Right ventricle myocardium superior (tissue), 1 donor: ENCODE measurements around the gene KRT39. TPM values are rescaled to one million over a fixed set of nuclear protein-coding genes. Genes with fewer than 3 reads are reported as not detected.
"Not testable (repeated sequence)": the region's sequence is repeated elsewhere in the genome, so short reads cannot be mapped to it uniquely, and the experiment has no call there.

Experiments
- ATAC-seq: fragments of 200-7000 bp; cut with Tn5 transposase; one replicate; pipeline ENCODE4 v1.9.1; 2020; ENCODE audit warnings: mild to moderate bottlenecking; ENCODE audit not compliant: poor library complexity
- DNase-seq: peaks from one replicate; pipeline ENCODE4 v3.0.0-alpha.2; 2020
- intact Hi-C: fragments of 100-400 bp; cut with DNase I; formaldehyde crosslinking; loops from one replicate; pipeline ENCODE4 v1.11.2; 2022
- long read RNA-seq: library from polyadenylated mRNA; unstranded; transcript quantifications from one replicate; pipeline ENCODE4 v2.0.0, GENCODE V29; 2021
- total RNA-seq: library from RNA; stranded (reverse); fragmentation: NEBNext Ultra II Directional; extraction: Animal tissue kit (Norgen Biotek cat#: 25700); gene quantifications from one replicate; pipeline ENCODE4 v1.2.1, GENCODE V29; 2021
- donor health status: DM: no; HTN: yes; CAD: no; lungs with severe emphysema.

The KRT39 gene
- not detected for total RNA-seq
- long read RNA-seq, result 0 reads

DNA sequence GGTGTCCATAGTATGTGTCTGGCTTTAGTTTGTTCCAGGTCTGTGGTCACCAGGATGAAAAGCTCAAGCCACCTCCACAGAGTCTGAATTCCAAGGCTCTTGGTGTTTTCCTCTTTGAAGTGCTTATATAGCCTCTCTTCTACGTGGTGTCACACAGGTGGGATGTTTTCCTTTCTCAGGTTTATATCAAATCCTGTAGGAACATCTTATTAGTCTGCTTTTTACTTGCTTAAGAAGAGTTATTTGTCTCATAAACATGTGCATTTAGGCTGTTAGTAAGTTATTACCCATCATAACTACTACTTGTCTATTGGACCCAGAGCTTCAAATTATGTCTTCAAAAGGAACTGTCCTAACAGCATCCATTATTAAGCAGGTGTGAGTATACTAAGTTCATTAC, at the start of gene KRT39:
Gene KRT39, minus strand, starts transcription at position 101 of the 400 bp plus-strand sequence. Its CDS starts 92 bp downstream, at position 9.
- intact Hi-C loops, result no loop called here
- no peak for DNase-seq
- ATAC-seq, result no peak

GRCh38 chr17:41015454-41015853, 48.7 kb upstream of the KRT39 start:
- intact Hi-C loops, result no loop called here
- no peak for DNase-seq
- no peak for ATAC-seq

- intact Hi-C loops, result no loop called here
- ATAC-seq (peak; percentile 48), DNase-seq (no peak)
Measured at GRCh38 chr17:41013606-41014005, 46.9 kb upstream of the KRT39 start.

GRCh38 chr17:41013181-41013580, 46.4 kb upstream of the KRT39 start:
- ATAC-seq (no peak), DNase-seq (no peak)
- intact Hi-C loops, result no loop called here

GRCh38 chr17:41012326-41013120, 45.8 kb upstream of the KRT39 start:
- intact Hi-C loops, result no loop called here
- no peak for ATAC-seq
- no peak for DNase-seq

GRCh38 chr17:41010441-41010840, 43.7 kb upstream of the KRT39 start:
- DNase-seq, result no peak
- intact Hi-C loops, result no loop called here
- ATAC-seq, result no peak

DNA sequence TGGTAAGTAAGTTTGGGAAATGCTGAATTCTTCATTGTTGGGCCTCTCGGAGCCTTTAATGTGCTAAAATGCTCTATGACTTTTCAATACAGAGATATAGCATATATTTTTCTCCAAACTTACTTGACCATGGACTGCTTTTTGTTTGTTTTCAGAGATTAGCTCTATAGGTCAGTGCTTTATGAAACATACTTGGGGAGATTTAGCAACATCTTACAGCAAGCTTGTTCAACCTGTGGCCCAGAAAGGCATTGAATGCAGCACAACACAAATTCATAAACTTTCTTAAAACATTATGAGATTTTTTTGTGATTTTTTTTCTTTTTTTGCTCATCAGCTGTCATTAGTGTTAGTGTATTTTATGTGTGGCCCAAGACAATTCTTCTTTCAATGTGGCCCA, 43.2 kb upstream of the KRT39 start:
- no peak for DNase-seq
- no peak for ATAC-seq
- intact Hi-C loops, result no loop called here

DNA sequence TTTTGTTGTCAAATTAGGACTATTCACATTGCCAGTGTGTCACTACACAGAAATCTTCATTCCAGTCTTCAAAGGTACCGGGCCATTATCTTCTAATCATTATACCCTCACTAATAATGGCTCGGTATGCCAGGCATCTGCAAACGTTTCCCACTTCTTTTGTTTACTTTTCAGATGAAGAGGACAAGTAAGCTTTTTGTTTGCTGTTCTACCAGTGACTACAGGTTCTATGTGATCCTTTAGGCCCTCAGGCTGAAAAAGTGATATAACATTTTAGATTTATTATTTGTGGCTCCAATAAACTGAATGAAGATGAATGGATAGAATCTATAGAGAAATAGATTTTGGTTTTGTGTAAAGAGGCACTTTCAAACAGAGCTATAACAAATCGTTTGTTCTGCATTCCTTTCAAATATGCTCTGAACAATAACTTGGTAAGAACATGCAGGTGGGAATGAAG, 42.6 kb upstream of the KRT39 start:
- DNase-seq (no peak), ATAC-seq (no peak)
- intact Hi-C loops, result no loop called here

GRCh38 chr17:41008811-41009210, 42.1 kb upstream of the KRT39 start, which contains the start of gene KRTAP3-1:
Gene KRTAP3-1, minus strand, starts transcription at chr17:41009128. Its CDS starts 54 bp downstream, at chr17:41009074.
- DNase-seq, result no peak
- no peak for ATAC-seq
- intact Hi-C loops, result no loop called here

- no peak for ATAC-seq
- no peak for DNase-seq
- intact Hi-C loops, result no loop called here
Measured at GRCh38 chr17:41004397-41004796, 37.6 kb upstream of the KRT39 start.

GRCh38 chr17:41003926-41004325, 37.2 kb upstream of the KRT39 start:
- intact Hi-C loops, result no loop called here
- ATAC-seq, result no peak
- DNase-seq, result no peak

- ATAC-seq (no peak), DNase-seq (no peak)
- intact Hi-C loops, result no loop called here
Measured at GRCh38 chr17:41002814-41003213, 36.1 kb upstream of the KRT39 start.

GRCh38 chr17:41001795-41002194, 35.0 kb upstream of the KRT39 start:
- intact Hi-C loops, result no loop called here
- DNase-seq, result no peak
- no peak for ATAC-seq

GRCh38 chr17:40999563-40999962, 32.8 kb upstream of the KRT39 start, which contains the start of gene KRTAP3-2:
Gene KRTAP3-2, minus strand, starts transcription at chr17:40999906. Its CDS starts 53 bp downstream, at chr17:40999853.
- DNase-seq, ATAC-seq, intact Hi-C loops: not testable (repeated sequence)

GRCh38 chr17:40997361-40997760, 30.6 kb upstream of the KRT39 start:
- intact Hi-C loops, result no loop called here
- ATAC-seq, result no peak
- no peak for DNase-seq

DNA sequence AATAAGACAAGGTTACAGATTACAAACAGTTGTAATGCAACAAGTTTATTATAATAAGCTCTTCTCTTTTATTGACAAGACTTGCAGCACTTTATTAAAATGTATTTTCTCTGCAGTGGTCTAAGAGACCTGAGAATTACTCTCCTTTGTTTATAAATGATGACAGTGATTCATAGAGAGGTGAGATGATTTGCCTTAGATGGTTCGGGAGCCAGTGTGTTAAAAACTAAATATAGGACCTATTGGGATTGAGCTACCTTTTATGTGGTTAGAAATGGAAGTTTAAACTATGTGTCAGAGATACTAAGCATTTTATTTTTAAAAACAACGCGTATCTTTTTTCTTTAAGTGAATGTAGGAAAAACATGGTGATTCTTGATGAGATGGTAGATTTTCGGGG, 30.1 kb upstream of the KRT39 start:
- DNase-seq (no peak), ATAC-seq (no peak)
- intact Hi-C loops, result no loop called here

DNA sequence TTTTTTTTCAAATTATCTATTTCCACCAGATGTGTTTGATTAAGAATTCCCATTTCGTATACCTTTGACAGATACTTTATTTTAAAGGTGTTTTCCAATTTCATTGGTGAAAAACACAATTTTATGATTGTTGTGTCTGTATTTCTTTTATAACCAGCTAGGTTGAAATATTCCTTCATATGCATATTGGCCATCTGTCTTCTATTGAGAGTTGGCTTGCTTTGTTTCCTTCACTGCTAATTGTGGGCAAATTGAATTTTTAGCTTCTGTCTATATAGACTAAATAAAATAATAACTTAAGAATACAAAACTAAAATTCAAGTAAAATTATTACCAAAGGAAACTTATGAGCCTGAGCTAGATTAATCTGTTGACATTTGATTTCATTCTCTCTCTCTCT, 28.4 kb upstream of the KRT39 start:
- no peak for DNase-seq
- ATAC-seq, result no peak
- intact Hi-C loops, result no loop called here

- no peak for ATAC-seq
- DNase-seq, result no peak
- intact Hi-C loops, result no loop called here
Measured at GRCh38 chr17:40993839-40994238, 27.1 kb upstream of the KRT39 start, which contains the start of gene KRTAP3-3. Gene KRTAP3-3, minus strand, starts transcription at chr17:40994164. Its CDS starts 67 bp downstream, at chr17:40994097.

- ATAC-seq (no peak), DNase-seq (no peak)
- intact Hi-C loops, result no loop called here
Measured at GRCh38 chr17:40993084-40993483, 26.3 kb upstream of the KRT39 start.

DNA sequence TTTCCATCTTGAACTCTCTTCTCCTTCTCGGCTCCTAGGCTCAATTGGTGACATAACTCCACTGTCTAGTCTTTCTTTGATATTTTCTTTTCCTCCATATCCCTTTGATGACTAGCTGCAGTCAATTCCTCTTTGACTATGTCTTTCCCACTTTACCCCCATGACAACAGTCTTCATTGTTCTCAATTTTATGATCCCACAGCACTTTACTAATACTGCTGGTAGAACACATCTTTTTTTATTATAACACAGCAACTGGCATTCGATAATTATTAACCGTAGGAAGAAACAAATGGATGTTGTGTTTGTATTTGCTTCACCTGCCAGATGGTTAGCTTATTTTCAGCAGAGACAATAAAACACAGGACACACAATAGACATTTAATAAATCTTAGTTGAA, 25.9 kb upstream of the KRT39 start:
- DNase-seq, result no peak
- ATAC-seq, result no peak
- intact Hi-C loops, result no loop called here
